DMS53 (cell line): ENCODE data around the gene CAPN3.

ENCODE experiments used
- DNase-seq: peaks from one replicate; lab custom pipeline; 2025; lab: John Stamatoyannopoulos, UW

The CAPN3 gene

DNA sequence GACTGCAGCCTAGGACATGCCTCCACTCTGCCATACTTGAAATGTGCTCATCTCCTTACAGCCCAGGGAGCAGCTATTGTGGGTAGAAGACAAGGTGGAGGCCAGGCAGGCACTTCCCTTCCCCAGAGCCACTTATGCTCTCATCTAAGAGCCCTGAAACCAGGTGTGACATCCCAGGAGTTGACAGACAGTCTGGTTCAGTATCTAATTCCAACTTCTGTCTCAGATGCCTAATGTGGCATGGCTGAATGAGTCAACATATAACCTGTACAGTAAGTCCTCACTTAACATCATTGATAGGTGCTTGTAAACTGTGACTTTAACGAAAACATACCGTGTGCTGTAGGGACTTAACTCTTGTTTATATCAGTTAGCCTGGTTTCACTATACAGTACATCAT lies 1.2 kb upstream of the CAPN3 start:
- no peak for DNase-seq

DNA sequence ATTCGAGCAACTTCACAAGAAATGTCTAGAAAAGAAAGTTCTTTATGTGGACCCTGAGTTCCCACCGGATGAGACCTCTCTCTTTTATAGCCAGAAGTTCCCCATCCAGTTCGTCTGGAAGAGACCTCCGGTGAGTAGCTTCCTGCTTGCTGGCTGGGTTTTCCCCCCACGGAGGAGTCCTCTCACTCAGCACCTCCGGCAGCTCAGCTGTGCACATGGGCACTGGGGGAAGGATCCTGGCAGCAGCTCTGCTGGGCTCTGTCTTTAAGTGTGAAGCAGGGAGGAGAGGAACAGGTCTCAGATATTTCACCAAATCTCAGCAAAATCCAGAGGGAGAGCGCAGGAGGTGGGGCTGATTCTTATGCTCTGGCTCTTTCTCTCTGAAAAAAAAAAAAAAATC lies 684 bp downstream of the CAPN3 start:
- DNase-seq = no peak

DNA sequence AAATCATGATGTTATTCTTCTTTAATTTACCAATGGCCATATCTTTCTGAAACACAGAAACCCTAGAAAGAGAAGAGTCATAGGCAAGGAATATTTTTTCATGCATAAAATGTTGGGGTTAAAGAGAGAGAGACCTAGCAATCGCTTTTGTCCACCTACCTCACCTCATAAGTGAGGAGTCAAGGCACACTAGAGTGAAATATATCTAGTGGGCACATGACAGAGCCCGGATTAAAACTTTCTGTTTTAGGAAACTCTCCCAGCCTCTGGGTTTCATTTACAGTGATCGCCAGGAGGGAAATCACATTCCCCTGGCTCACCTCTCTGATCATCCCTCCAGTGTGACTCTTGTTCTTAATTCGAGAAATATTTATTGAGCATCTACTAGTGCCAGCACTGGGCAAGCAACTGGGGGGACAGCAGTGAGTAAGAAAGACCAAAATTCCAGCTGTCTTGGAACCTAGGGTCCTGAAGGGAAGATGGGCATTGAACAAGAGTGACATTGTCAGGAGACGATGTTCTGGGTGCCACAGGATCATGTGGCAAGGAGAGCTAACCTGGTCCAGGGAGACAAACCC lies 1.3 kb downstream of the CAPN3 start:
- DNase-seq = no peak

DNA sequence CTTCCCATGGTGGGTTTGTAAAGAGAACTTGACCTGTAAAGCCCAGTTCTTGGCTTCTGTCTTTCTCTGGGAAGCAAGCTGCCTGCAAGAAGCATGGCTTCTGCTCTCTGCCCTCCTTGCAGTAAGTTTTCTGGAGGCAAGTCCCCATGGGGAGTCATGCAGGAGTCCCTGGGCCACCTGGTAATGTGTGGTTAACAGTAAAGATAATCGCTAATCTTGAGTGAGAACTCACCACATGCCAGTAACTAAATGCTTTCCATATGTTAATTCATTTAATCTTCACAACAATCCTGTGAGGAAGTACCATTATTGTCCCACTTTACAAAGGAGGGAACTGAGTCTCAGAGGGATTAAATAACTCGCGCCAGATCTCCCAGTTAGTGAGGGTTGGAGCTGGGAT lies 4.2 kb downstream of the CAPN3 start:
- no peak for DNase-seq

DNA sequence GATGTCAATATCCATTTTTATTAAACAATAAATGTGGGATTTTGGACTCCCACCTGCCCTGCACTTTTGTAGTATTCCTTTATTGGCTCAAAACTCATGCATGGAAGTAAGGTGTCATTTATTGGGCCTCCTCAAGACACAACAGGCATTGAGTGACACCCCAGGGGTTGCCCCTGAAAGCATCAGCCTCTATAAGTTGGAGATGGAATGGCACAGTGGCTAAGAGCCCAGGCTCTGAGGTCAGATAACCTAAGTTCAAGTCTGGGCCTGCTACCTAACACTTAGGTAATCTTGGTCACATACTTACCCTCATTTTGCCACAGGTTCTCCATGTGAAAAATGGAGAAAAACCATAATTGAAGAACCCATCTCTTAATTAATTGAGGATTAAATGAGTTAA lies 4.6 kb downstream of the CAPN3 start:
- DNase-seq = no peak

DNA sequence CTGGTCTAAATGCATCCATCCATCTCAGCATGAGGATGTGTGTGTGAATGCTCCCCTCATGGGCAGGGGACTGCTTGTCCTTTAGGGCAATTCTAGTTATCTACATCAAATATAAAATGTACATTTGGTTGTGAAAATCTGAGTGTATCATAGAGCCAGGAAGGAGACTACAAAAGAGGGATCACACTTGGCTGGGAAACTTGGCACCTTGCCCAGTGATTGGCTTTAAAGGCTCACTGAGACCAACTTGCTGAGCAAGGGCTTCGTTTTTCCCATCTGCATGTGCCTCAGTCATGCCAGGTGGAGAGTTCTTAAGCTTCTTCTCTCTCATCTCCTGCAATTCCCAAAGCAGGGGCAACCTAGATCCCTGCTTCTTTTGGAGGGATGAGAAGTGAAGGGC lies 5.2 kb downstream of the CAPN3 start:
- DNase-seq = peak; percentile 55

DNA sequence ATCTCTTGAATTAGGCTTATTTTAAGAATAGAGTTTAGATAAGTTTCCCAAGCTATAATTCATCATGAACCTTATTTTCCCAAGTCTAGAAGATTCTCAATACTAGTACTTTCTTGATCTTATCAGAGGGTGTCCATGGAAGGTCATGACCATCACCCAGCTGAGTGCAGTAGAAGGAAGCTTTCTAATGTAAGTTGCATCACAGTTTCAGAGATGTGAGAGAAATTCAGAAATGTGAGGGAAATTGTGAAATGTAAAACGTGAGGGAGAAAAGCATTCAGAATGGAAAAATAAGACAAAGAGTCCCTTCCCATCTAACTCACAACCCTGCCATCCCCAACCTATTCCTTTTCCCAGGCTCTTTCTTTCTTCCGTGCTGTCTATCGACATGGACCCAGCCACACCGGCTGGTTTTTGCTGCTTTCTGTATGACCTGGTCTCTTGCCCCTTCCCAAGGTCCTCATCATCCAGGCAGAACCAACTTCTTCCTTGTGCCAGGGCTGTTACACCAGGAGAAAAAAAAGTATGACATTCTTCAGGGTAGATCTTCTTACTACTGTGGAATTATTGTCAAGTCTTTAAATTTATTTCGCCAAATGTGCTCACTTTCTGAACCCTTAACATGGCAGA lies 6.7 kb downstream of the CAPN3 start:
- DNase-seq = no peak

DNA sequence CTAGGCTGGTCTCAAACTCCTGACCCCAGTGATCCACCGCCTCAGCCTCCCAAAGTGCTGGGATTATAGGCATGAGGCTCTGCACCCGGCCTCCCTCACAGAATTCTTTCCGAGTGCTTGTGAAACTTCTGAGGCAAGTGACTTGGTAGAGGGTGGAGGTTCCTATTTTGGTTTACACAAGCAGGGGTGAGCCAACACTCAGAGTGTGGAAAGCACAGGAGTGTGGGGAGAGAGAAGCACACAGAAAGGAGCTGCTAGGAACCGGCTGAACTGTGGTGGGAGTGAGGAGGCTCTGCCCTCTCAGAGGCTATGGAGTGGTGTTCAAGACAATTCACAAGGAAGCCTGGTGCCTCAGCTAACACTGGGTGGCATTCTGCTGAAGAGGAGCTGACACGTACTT lies 7.7 kb downstream of the CAPN3 start:
- DNase-seq = no peak

DNA sequence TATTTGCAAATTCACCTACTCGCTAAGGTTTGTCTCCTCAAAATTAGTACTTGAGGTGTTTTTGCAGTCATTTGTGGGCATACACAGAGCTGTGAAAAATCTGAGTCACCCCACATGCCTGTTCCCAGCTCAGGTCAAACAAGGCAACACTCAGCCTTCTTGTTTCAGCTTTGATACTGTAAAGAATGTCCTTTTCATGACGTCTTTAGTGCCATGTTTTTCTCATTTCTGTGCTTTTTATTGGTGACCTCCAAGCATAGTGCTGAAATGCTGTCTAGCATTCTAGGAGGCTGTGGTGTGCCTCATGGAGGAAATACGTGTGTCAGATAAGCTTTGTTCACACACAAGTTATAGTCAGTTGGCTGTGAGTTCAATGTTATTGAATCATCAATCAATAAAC lies 8.8 kb downstream of the CAPN3 start:
- no peak for DNase-seq

DNA sequence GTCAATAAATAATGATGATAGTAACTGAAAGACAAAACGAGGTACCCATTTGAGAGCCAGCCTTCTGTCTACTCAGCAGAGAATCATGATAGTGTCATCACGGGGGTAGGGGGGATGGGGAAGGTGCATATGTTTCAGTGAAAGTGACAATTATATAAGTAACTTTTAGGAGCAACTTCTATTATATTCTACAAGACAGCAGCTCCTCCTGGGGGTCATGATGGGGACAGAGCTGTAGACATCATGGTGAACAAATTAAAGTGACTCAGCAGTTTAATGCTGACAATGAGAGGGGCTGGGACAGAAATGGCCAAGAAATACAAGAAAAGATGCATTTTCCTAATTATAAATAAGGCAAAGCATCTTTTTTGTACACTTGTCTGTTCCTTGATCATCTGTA lies 11.8 kb downstream of the CAPN3 start:
- peak; percentile 21 for DNase-seq

DNA sequence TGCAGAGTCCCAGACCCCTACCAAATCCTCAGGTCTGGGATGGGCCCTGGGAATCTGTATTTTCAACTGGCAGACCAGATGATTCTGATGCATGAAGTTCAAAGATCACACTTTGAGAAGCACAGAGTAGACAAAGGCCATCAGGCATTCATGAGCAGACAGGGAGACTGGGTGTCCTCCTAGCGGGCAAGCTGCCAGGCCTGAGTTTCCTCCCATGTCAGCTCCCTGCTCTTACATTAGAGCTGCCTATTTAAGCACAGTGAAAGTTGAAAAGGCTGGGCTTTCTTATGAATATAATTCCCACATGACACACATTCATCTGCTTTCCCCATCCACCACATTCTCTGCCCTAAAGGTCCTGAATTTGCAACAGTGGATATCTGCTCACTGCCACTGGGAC lies 14.0 kb downstream of the CAPN3 start:
- no peak for DNase-seq

DNA sequence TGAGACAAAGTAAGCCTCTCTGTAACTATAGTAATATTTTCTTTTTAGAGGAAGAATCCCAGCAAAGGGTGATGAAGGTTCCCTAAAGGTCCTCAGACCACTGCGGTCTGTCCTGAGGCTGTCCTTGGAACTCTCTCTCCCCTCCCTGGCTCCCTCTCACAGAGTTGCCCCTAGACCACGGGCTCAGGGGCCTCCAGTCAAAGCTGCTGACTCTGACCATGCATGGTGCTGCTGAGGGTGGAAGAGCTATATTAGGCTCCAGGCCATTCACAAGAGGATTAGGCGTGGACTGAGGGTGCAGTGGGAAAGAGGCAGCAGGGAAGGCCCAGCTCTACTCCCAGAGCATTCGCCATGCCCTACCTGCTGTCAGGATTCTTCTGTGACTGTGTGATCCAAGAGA lies 14.6 kb downstream of the CAPN3 start:
- DNase-seq = no peak

DNA sequence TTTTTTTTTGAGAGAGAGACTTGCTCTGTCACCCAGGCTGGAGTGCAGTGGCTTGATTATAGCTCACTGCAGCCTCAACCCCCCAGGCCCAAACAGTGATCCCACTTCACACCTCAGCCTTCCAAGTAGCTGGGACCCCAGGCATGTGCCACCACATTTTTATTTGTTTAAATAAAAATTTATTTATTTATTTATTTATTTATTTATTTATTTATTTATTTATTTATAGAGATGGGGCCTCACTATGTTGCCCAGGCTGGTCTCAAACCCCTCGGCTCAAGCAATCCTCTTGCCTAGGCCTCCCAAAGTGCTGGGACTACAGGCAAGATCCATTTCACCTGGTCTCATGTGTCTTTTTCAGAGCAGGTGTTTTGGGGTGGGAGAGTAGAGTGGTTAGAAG lies 15.5 kb downstream of the CAPN3 start:
- no peak for DNase-seq

DNA sequence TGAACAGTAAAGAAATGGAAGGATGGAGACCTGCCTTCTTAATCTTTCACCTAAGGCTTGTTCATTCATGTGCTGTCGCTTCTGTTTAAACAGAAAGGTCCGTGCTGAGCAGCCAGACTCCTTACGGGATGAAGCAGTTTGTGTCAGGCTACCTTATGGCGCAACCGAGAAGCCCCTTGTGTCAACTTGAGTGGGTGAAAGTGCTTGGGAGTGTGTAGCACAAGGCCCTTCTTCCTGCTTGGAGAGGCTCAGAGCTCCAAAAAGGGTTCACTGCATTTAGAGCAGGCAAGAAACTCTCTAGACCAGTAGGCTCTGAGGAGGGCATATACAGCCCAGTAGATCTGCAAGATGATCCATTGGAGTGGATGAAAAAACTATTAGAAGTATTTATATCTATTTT lies 16.0 kb downstream of the CAPN3 start:
- no peak for DNase-seq

DNA sequence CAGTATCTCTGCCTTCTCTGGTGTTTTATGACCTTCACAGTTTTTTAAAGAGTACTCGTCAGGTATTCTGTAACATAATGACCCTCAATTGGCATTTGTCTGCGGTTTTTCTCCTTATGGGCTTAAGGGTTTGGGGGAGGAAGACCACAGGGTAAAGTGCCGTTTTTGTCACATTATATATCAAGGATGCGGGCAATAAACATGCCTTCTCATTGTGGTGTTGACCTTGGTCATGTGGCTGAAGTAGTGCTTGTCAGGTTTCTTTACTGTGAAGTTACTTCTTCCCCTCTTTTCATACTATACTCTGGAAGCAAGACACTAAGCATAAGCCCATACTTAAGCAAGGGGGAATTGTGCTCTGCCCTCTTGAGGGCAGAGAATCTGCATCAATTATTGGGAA lies 16.6 kb downstream of the CAPN3 start:
- no peak for DNase-seq

DNA sequence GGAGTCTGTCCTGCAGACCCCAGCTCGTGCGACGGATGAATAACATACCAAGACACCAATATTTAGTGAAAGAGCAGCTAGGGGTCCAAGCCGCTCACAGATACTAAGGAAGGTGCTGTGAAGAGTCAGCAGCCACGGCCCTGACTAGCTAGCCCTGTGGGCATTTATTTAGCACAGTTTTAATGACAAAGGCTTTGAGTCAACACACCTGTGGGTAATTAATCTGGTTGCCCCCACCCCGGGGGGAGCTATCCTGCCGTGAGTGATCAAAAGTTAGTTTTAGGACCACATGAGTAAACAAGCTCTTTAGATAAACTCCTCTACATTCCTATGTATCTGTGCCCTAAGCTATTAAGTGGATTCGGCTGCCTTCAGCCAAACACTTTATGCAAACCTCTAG lies 18.7 kb downstream of the CAPN3 start:
- DNase-seq = no peak

DNA sequence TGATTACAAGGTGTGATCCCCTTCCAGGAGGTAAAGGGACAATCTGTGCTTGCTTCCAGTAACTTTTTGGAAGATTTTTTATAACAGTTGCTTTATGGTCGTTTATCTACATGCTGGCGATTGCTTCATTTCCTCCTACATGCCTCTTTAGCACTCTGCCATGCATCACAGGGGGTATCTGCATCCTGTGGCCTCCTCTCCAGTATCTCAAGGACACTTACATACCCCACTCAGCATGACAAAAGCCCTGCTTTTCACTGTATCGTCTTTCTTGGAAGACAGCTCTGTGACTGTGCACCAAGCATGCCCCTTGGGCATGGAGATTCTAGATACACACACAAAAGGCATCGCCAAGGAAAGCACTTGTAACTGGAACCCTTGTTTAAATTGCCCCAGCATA lies 25.3 kb downstream of the CAPN3 start:
- DNase-seq = no peak

DNA sequence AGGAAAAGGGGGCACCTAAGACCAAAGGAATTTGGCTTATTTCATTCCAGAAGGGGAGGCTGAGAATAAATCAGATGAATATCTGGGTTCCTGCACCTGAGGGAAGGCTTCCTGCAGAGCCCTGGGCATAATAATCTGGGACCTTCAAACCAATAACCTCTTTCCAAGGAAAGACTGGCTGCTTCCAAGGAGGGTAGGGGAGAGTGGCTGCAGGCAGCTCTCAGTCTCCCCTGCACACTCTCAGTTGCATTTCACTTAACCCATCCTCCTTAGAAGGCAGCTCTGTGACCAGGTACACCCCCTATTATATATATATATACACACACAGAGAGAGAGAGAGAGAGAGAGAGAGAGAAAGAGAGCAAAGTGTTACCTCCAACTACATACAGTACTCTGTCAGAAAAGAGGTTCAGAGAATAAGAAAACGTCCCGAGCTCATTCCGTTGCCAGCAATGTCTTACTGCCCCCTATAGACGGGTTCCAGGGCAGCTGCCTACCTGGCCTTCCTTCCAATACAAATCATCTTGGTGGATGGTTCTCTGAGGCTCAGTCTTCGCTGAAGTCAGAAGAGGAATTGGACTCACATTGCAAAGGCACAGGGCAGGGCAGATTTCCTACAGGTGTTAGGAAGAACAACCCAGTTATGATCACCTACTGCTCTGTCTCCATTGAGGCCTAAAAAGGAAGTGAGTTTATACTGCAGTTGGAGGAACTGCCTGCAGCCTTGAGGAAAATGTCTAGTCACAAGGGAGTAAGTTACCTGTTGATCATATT lies 26.1 kb downstream of the CAPN3 start:
- DNase-seq = peak; percentile 69

DNA sequence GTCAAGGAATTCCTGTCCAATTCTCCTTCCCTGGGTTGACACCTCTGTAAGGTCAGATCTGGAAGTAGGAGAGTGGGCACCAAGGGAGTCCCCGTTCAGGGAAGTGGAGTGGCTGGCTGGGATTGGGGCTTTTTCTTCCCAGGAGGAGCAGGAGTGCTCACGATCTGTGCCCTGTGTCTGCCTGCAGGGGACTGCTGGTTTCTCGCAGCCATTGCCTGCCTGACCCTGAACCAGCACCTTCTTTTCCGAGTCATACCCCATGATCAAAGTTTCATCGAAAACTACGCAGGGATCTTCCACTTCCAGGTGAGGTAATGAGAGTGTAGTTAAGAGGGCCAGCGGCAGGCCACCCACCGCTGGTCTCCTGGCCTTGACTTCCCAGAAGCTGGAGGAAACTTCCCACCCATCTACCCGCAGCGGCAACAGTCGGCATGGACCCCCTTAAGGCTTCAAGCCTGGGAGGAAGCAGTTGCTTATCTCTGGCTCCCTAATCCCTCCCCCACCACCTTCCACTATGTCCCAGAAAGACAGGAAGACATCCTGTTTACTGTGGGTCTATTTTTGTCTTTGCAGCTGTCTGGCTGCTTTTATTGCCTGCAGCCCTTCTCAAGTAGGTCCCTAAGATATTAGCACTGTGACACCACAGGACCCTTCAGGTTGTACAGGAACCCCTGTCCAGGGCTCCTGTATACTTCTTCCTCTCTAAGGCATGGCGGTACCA lies 26.8 kb downstream of the CAPN3 start:
- DNase-seq = no peak

DNA sequence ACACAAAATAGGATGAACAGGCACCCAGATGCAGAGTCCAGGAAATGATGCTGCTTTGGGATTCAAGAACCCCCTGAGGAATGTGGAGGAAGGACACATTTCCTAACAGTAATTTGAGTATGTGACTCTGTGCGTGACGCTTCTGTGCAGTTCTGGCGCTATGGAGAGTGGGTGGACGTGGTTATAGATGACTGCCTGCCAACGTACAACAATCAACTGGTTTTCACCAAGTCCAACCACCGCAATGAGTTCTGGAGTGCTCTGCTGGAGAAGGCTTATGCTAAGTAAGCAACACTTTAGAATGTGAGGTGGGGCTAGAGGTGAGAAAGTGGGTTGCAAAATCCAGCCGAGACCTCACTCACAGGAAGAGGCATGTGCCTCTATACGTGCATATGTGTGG lies 28.3 kb downstream of the CAPN3 start:
- no peak for DNase-seq

DNA sequence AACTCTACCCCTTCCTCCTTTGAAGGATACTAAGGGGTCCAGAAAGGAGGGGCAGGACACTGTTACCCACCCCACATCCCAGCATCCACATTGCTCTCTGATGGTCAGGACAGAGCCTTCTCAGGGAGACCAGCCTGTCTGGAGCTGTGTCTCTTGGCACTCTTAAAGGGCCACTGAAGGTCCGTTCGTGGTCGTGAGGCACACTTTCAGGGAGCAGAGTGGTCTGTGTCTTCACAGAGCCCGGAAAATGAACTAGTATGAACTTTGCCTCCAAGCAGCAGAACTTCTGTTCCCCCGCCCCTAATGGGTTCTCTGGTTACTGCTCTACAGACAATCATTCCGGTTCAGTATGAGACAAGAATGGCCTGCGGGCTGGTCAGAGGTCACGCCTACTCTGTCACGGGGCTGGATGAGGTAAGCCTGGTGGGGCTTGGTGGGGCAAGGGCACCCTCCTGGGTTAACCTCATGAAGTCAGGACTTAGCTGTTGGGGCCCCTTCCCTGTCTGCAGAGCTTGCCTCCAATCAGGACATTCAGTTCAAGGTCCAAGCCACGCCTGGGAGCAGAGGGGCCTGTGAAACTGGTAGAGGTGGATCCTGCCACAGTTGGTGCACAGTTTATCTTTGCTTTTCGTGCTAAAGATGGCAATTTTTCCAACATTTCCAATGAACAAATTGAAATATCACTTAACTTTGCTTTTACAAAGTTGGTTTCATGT lies 33.2 kb downstream of the CAPN3 start:
- DNase-seq = no peak

DNA sequence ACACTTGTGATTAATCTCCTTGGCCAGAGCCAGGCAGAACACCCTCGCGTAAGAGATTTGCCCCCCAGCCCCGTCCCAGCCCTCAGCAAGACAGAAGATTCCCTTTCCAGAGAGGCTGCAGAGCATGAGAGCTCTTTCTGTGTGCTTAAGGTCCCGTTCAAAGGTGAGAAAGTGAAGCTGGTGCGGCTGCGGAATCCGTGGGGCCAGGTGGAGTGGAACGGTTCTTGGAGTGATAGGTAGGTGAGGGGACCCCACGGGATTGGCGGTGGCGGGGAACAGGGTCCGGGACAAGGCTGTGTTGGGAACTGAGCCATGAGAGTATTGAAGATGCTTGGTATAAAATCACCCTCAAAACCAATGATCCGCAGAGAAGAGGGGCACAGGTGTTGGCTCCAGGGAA lies 34.8 kb downstream of the CAPN3 start:
- no peak for DNase-seq
